HUDEP-2 (cell line): Measurements from ENCODE around the gene PLXNA1.

Experiments used
- DNase-seq, 76 experiments: peaks; one replicate each; lab custom pipeline; 2025; ENCODE audit not compliant: unreplicated experiment in 76 of 76; lab: John Stamatoyannopoulos, UW

PLXNA1 gene

GRCh38 chr3:126985132-126985985 is 2.4 kb downstream of the PLXNA1 start:
- peak in 1 of 76 experiments; percentile 28 for DNase-seq

GRCh38 chr3:126986001-126986400 is 3.1 kb downstream of the PLXNA1 start:
- peak in 73 of 76 experiments; percentile 11 to 85 (median 56) for DNase-seq

- no peak for DNase-seq
These were observed 4.2 kb downstream of the PLXNA1 start for GRCh38 chr3:126987129-126987528.

GRCh38 chr3:126987596-126987995 is 4.7 kb downstream of the PLXNA1 start:
- DNase-seq: no peak

GRCh38 chr3:126988451-126989021 is 5.6 kb downstream of the PLXNA1 start:
- no peak for DNase-seq

GRCh38 chr3:126989316-126990023 is 6.6 kb downstream of the PLXNA1 start:
- DNase-seq: no peak

GRCh38 chr3:126990024-126990700 is 7.2 kb downstream of the PLXNA1 start:
- no peak for DNase-seq

- DNase-seq: no peak
These were observed 8.0 kb downstream of the PLXNA1 start for GRCh38 chr3:126990890-126991289.

GRCh38 chr3:126991366-126992200 is 8.7 kb downstream of the PLXNA1 start:
- no peak for DNase-seq

GRCh38 chr3:126992216-126992615 is 9.3 kb downstream of the PLXNA1 start:
- no peak for DNase-seq

- no peak for DNase-seq
These were observed 9.9 kb downstream of the PLXNA1 start for GRCh38 chr3:126992776-126993175.

GRCh38 chr3:126993436-126993835 is 10.5 kb downstream of the PLXNA1 start:
- DNase-seq: no peak

GRCh38 chr3:126994661-126995245 is 11.8 kb downstream of the PLXNA1 start:
- no peak for DNase-seq

GRCh38 chr3:126995254-126995780 is 12.4 kb downstream of the PLXNA1 start:
- no peak for DNase-seq

- no peak for DNase-seq
These were observed 13.1 kb downstream of the PLXNA1 start for GRCh38 chr3:126995926-126996512.

GRCh38 chr3:126996905-126997304 is 14.0 kb downstream of the PLXNA1 start:
- DNase-seq: no peak

GRCh38 chr3:126997455-126998038 is 14.6 kb downstream of the PLXNA1 start:
- no peak for DNase-seq

- DNase-seq: no peak
These were observed 15.4 kb downstream of the PLXNA1 start for GRCh38 chr3:126998320-126998719.

GRCh38 chr3:126998728-126999127 is 15.8 kb downstream of the PLXNA1 start:
- no peak for DNase-seq
